Naive thymus-derived CD4-positive, alpha-beta T cell (primary cell): ENCODE data around the gene ALKBH3. TPM values are rescaled to one million over a fixed set of nuclear protein-coding genes. Genes with fewer than 3 reads are reported as not detected.
A peak's percentile ranks its signal among the peaks of the same experiment; 100 is the strongest.

Experiments
- ATAC-seq: fragments of 150-1000 bp; cut with Tn5 transposase; 2 replicates; pipeline ENCODE4 v1.10.0; 2021; ENCODE audit warnings: mild to moderate bottlenecking, moderate library complexity
- CTCF ChIA-PET: fragments of 350-600 bp; sonication (Branson Sonifier 250); formaldehyde crosslinking; loops from one replicate; lab custom pipeline; 2021; ENCODE audit warnings: antibody characterized with exemption; lab: Charles Lee
- POLR2A ChIA-PET: fragments of 350-600 bp; sonication (Branson Sonifier 250); formaldehyde crosslinking; loops from one replicate; lab custom pipeline; 2021; ENCODE audit warnings: antibody characterized with exemption, inconsistent platforms; lab: Charles Lee
- DNase-seq, 9 donors: peaks; one replicate each; pipeline versions ENCODE4 v3.0.0 to v3.0.0-alpha.2; 2020 to 2022; ENCODE audit warnings: mixed read lengths in 1 of 9
- H3K27ac ChIP-seq: one replicate; pipeline ENCODE4 v1.7.0; 2013; ENCODE audit warnings: mild to moderate bottlenecking, low read depth, low read length, moderate library complexity
- H3K27me3 ChIP-seq, 2 donors: one replicate each; pipeline ENCODE4 v1.7.0; 2013; ENCODE audit warnings: low read length in 2 of 2, mild to moderate bottlenecking in 2 of 2, moderate library complexity in 2 of 2; ENCODE audit not compliant: control insufficient read depth in 2 of 2, insufficient read depth in 2 of 2
- H3K36me3 ChIP-seq, 3 experiments: 1 replicate in 2 of 3; 2 replicates in 1 of 3; pipeline ENCODE4 v1.7.0; 2013; ENCODE audit warnings: low read length in 3 of 3, mild to moderate bottlenecking in 3 of 3, moderate library complexity in 1 of 3; ENCODE audit not compliant: insufficient read depth in 3 of 3, control insufficient read depth in 2 of 3
- H3K4me1 ChIP-seq, 2 donors: one replicate each; pipeline ENCODE4 v1.7.0; 2013; ENCODE audit warnings: low read length in 2 of 2, mild to moderate bottlenecking in 2 of 2, moderate library complexity in 1 of 2; ENCODE audit not compliant: control insufficient read depth in 2 of 2, insufficient read depth in 2 of 2
- H3K4me3 ChIP-seq: 2 replicates; pipeline ENCODE4 v1.7.0; 2013; ENCODE audit warnings: mild to moderate bottlenecking, low read length
- H3K9me3 ChIP-seq, 3 experiments: 1 replicate in 2 of 3; 2 replicates in 1 of 3; pipeline ENCODE4 v1.7.0; 2013; ENCODE audit warnings: low read length in 3 of 3; ENCODE audit not compliant: control insufficient read depth in 2 of 3
- H3K27ac Mint-ChIP-seq, 9 donors: one replicate each; pipeline ENCODE4 v1.8.0; 2020 to 2022; ENCODE audit warnings: mixed read lengths in 9 of 9, mild to moderate bottlenecking in 8 of 9, moderate library complexity in 5 of 9, inconsistent platforms in 2 of 9
- H3K27me3 Mint-ChIP-seq, 5 donors: one replicate each; pipeline ENCODE4 v1.8.0; 2021 to 2022; ENCODE audit warnings: mixed read lengths in 5 of 5, mild to moderate bottlenecking in 1 of 5
- H3K36me3 Mint-ChIP-seq, 5 donors: one replicate each; pipeline ENCODE4 v1.8.0; 2020 to 2022; ENCODE audit warnings: mixed read lengths in 5 of 5, mild to moderate bottlenecking in 3 of 5, inconsistent platforms in 1 of 5
- H3K4me1 Mint-ChIP-seq, 7 donors: one replicate each; pipeline ENCODE4 v1.8.0; 2020 to 2022; ENCODE audit warnings: mixed read lengths in 7 of 7, mild to moderate bottlenecking in 3 of 7, inconsistent platforms in 1 of 7
- H3K4me3 Mint-ChIP-seq, 10 donors: one replicate each; pipeline ENCODE4 v1.8.0; 2020 to 2022; ENCODE audit warnings: mild to moderate bottlenecking in 10 of 10, mixed read lengths in 10 of 10, moderate library complexity in 6 of 10, inconsistent platforms in 2 of 10
- H3K9me3 Mint-ChIP-seq, 11 donors: one replicate each; pipeline ENCODE4 v1.8.0; 2020 to 2022; ENCODE audit warnings: mixed read lengths in 11 of 11, mild to moderate bottlenecking in 4 of 11, inconsistent platforms in 1 of 11, moderate library complexity in 1 of 11
- intact Hi-C, 2 donors: fragments of 100-400 bp; cut with micrococcal nuclease; formaldehyde crosslinking; loops; one replicate each; pipeline ENCODE4 v1.15.1; 2023
- polyA plus RNA-seq, 2 donors: library from polyadenylated mRNA; unstranded; fragments of 300-500 nt; fragmentation: Illumina TruSeq; gene quantifications; one replicate each; pipeline ENCODE4 v1.2.3, GENCODE V29; 2021
- total RNA-seq, 6 experiments: library from RNA in 5 of 6; stranded (reverse) in 5 of 6; gene quantifications; 1 replicate in 5 of 6; 2 replicates in 1 of 6; pipeline ENCODE4 v1.2.3 and lab custom pipeline; 2021 to 2026

ALKBH3 gene
- total RNA-seq (10 to 100 TPM; 28.9 to 32.8 (median 30.2) TPM), polyA plus RNA-seq (10 to 100 TPM; 39.1 to 43.2 TPM), total RNA-seq (lab: John Stamatoyannopoulos, UW) (19.9 reads per million, percentile 50 among the genes with 10 or more reads in this experiment)

GRCh38 chr11:43880640-43881159 lies at the start of gene ALKBH3:
ALKBH3 (plus strand) TSS chr11:43880831; CDS start chr11:43882653, 1,822 bp downstream.
- H3K4me3 ChIP-seq = peak within 1 kb of the TSS; percentile 90
- no peaks in the 10 kb centered on the region for H3K27me3 ChIP-seq
- peak; percentile 100 for ATAC-seq
- Mint-ChIP-seq H3K4me3 (peak within 1 kb of the TSS; percentile 87 to 96 (median 90)), H3K27ac (peak within 1 kb of the TSS; percentile 82 to 97 (median 88)), H3K4me1 (peaks cover 12 to 47% (median 36%) of the 10 kb centered on the region in 7 donors), H3K27me3 (peaks cover 0 to 22% (median 13%) of the 10 kb centered on the region in 5 donors), H3K9me3 (peaks cover 0 to 7% (median 2%) of the 10 kb centered on the region in 11 donors), H3K36me3 (peaks cover 2 to 28% (median 17%) of the 10 kb centered on the region in 5 donors)
- intact Hi-C loops = loop anchor here (1.0 to 2.0 kb wide), 11 partner anchors 11 to 1474 kb away; partner anchors contain the start of genes HSD17B12 (in 2 of the 2), ACCS (in 1 of the 2), EXT2 (in 1 of the 2) and PRDM11 (in 1 of the 2)
- ChIA-PET CTCF (interaction anchor here (0.6 kb wide), 1 partner anchor 1460 kb away, joined by 3 read pairs; no protein-coding TSS in a partner anchor), POLR2A (interaction anchor here (0.8 to 1.6 kb wide), 3 partner anchors 185 to 381 kb away, joined by 4 to 11 read pairs (median 5); partner anchors contain the start of genes ACCS and HSD17B12)
- no peaks in the 10 kb centered on the region for H3K9me3 ChIP-seq
- H3K4me1 ChIP-seq = peaks cover 16 to 19% of the 10 kb centered on the region in 2 donors
- peaks cover 0 to 27% (median 0%) of the 10 kb centered on the region in 3 experiments for H3K36me3 ChIP-seq
- DNase-seq = peak; percentile 78 to 92 (median 90)
- peak within 1 kb of the TSS; percentile 80 for H3K27ac ChIP-seq

- Mint-ChIP-seq H3K27ac (peak overlapping the region in 3 of 9 donors; percentile 43 to 71 (median 63)), H3K27me3 (no peaks in the 10 kb centered on the region), H3K4me1 (peaks cover 0 to 11% (median 0%) of the 10 kb centered on the region in 7 donors), H3K4me3 (peak overlapping the region in 1 of 10 donors; percentile 8), H3K9me3 (no peaks in the 10 kb centered on the region), H3K36me3 (peaks cover 4 to 23% (median 14%) of the 10 kb centered on the region in 5 donors)
- Histone ChIP-seq H3K36me3 (no peaks in the 10 kb centered on the region), H3K4me3 (no peak overlapping the region), H3K27me3 (no peaks in the 10 kb centered on the region), H3K9me3 (no peaks in the 10 kb centered on the region), H3K27ac (no peak overlapping the region), H3K4me1 (no peaks in the 10 kb centered on the region)
- peak in 1 of 9 donors; percentile 48 for DNase-seq
- ChIA-PET CTCF (interaction anchor here (1.2 kb wide), 1 partner anchor 21 kb away, joined by 3 read pairs; no protein-coding TSS in a partner anchor), POLR2A (no interaction called here)
- peak; percentile 66 for ATAC-seq
- intact Hi-C loops = no loop called here
These were observed 49.6 kb upstream of the ALKBH3 start for GRCh38 chr11:43830928-43831440.

- no peaks in the 10 kb centered on the region for H3K9me3 Mint-ChIP-seq
- no peak overlapping the region for H3K27ac Mint-ChIP-seq
- H3K4me1 Mint-ChIP-seq = peaks cover 0 to 11% (median 0%) of the 10 kb centered on the region in 7 donors
- H3K4me3 ChIP-seq = no peak overlapping the region
- H3K27me3 ChIP-seq = no peaks in the 10 kb centered on the region
- H3K9me3 ChIP-seq = no peaks in the 10 kb centered on the region
- peaks cover 6 to 20% (median 16%) of the 10 kb centered on the region in 5 donors for H3K36me3 Mint-ChIP-seq
- no peak for ATAC-seq
- H3K4me1 ChIP-seq = no peaks in the 10 kb centered on the region
- DNase-seq = no peak
- H3K4me3 Mint-ChIP-seq = no peak overlapping the region
- no peaks in the 10 kb centered on the region for H3K27me3 Mint-ChIP-seq
- intact Hi-C loops = no loop called here
- CTCF ChIA-PET = no interaction called here
- H3K27ac ChIP-seq = no peak overlapping the region
- POLR2A ChIA-PET = no interaction called here
- H3K36me3 ChIP-seq = no peaks in the 10 kb centered on the region
These were observed 48.1 kb upstream of the ALKBH3 start for GRCh38 chr11:43832536-43832935.

GRCh38 chr11:43833657-43834073 lies 47.0 kb upstream of the ALKBH3 start:
- intact Hi-C loops = no loop called here
- Histone ChIP-seq H3K27ac (no peak overlapping the region), H3K4me1 (no peaks in the 10 kb centered on the region), H3K4me3 (no peak overlapping the region), H3K9me3 (no peaks in the 10 kb centered on the region), H3K27me3 (no peaks in the 10 kb centered on the region), H3K36me3 (no peaks in the 10 kb centered on the region)
- H3K4me3 Mint-ChIP-seq = no peak overlapping the region
- POLR2A ChIA-PET = no interaction called here
- no peaks in the 10 kb centered on the region for H3K27me3 Mint-ChIP-seq
- ATAC-seq (no peak), DNase-seq (no peak)
- H3K36me3 Mint-ChIP-seq = peaks cover 7 to 28% (median 24%) of the 10 kb centered on the region in 5 donors
- H3K27ac Mint-ChIP-seq = no peak overlapping the region
- H3K4me1 Mint-ChIP-seq = peaks cover 0 to 11% (median 0%) of the 10 kb centered on the region in 7 donors
- CTCF ChIA-PET = no interaction called here
- H3K9me3 Mint-ChIP-seq = peaks cover 0 to 2% (median 0%) of the 10 kb centered on the region in 11 donors

- Mint-ChIP-seq H3K4me3 (no peak overlapping the region), H3K9me3 (peaks cover 0 to 2% (median 0%) of the 10 kb centered on the region in 11 donors), H3K36me3 (peaks cover 7 to 33% (median 31%) of the 10 kb centered on the region in 5 donors), H3K27me3 (no peaks in the 10 kb centered on the region), H3K27ac (no peak overlapping the region), H3K4me1 (peaks cover 0 to 11% (median 0%) of the 10 kb centered on the region in 7 donors)
- DNase-seq (no peak), ATAC-seq (no peak)
- ChIA-PET POLR2A (no interaction called here), CTCF (no interaction called here)
- no peaks in the 10 kb centered on the region for H3K4me1 ChIP-seq
- no peaks in the 10 kb centered on the region for H3K27me3 ChIP-seq
- H3K27ac ChIP-seq = no peak overlapping the region
- no peaks in the 10 kb centered on the region for H3K36me3 ChIP-seq
- H3K4me3 ChIP-seq = no peak overlapping the region
- no peaks in the 10 kb centered on the region for H3K9me3 ChIP-seq
- intact Hi-C loops = no loop called here
These were observed 46.3 kb upstream of the ALKBH3 start for GRCh38 chr11:43834286-43834685.

GRCh38 chr11:43835104-43835503 lies 45.5 kb upstream of the ALKBH3 start:
- H3K9me3 ChIP-seq = no peaks in the 10 kb centered on the region
- no peak overlapping the region for H3K4me3 ChIP-seq
- ChIA-PET POLR2A (no interaction called here), CTCF (no interaction called here)
- Mint-ChIP-seq H3K9me3 (peaks cover 0 to 2% (median 0%) of the 10 kb centered on the region in 11 donors), H3K4me1 (peaks cover 0 to 11% (median 0%) of the 10 kb centered on the region in 7 donors), H3K36me3 (peaks cover 7 to 39% (median 37%) of the 10 kb centered on the region in 5 donors), H3K27ac (no peak overlapping the region), H3K27me3 (no peaks in the 10 kb centered on the region), H3K4me3 (no peak overlapping the region)
- H3K4me1 ChIP-seq = no peaks in the 10 kb centered on the region
- H3K36me3 ChIP-seq = peaks cover 0 to under 1% (median 0%) of the 10 kb centered on the region in 3 experiments
- intact Hi-C loops = no loop called here
- no peak for DNase-seq
- H3K27ac ChIP-seq = no peak overlapping the region
- no peak for ATAC-seq
- H3K27me3 ChIP-seq = no peaks in the 10 kb centered on the region
